ENCODE results near the gene CCN5.
"Not testable (repeated sequence)": the region's sequence is repeated elsewhere in the genome, so short reads cannot be mapped to it uniquely, and the experiment has no call there.

Gene CCN5

GRCh38 chr20:44758247-44759101 lies 43.3 kb downstream of the CCN5 start:
- Histone ChIP-seq H3K4me1 (ENCODE audit: control insufficient read depth, insufficient read depth, low read length) (no peaks in the 10 kb centered on the region), H3K9ac (ENCODE audit: low read depth, low read length) (no peak overlapping the region), H3K4me3 (ENCODE audit: low read depth, low read length) (no peak overlapping the region), H3K9me3 (ENCODE audit: control insufficient read depth, insufficient read depth, low read length) (no peaks in the 10 kb centered on the region), H3K36me3 (ENCODE audit: control insufficient read depth, insufficient read depth, low read length) (no peaks in the 10 kb centered on the region), H3K27me3 (ENCODE audit: control insufficient read depth, insufficient read depth, low read length) (no peaks in the 10 kb centered on the region)

GRCh38 chr20:44759595-44759994 lies 44.4 kb downstream of the CCN5 start:
- Histone ChIP-seq H3K9ac (ENCODE audit: low read depth, low read length) (no peak overlapping the region), H3K4me3 (ENCODE audit: low read depth, low read length) (no peak overlapping the region), H3K4me1 (ENCODE audit: control insufficient read depth, insufficient read depth, low read length) (no peaks in the 10 kb centered on the region), H3K36me3 (ENCODE audit: control insufficient read depth, insufficient read depth, low read length) (no peaks in the 10 kb centered on the region), H3K27me3 (ENCODE audit: control insufficient read depth, insufficient read depth, low read length) (no peaks in the 10 kb centered on the region), H3K9me3 (ENCODE audit: control insufficient read depth, insufficient read depth, low read length) (no peaks in the 10 kb centered on the region)

- no peaks in the 10 kb centered on the region for H3K36me3 ChIP-seq (ENCODE audit: control insufficient read depth, insufficient read depth, low read length)
- H3K27me3 ChIP-seq (ENCODE audit: control insufficient read depth, insufficient read depth, low read length): no peaks in the 10 kb centered on the region
- H3K9ac ChIP-seq (ENCODE audit: low read depth, low read length): no peak overlapping the region
- H3K4me3 ChIP-seq (ENCODE audit: low read depth, low read length): no peak overlapping the region
- no peaks in the 10 kb centered on the region for H3K4me1 ChIP-seq (ENCODE audit: control insufficient read depth, insufficient read depth, low read length)
- no peaks in the 10 kb centered on the region for H3K9me3 ChIP-seq (ENCODE audit: control insufficient read depth, insufficient read depth, low read length)
These were observed 46.3 kb downstream of the CCN5 start for GRCh38 chr20:44761423-44761822.

- Histone ChIP-seq H3K36me3 (ENCODE audit: control insufficient read depth, insufficient read depth, low read length) (no peaks in the 10 kb centered on the region), H3K27me3 (ENCODE audit: control insufficient read depth, insufficient read depth, low read length) (no peaks in the 10 kb centered on the region), H3K9ac (ENCODE audit: low read depth, low read length) (no peak overlapping the region), H3K9me3 (ENCODE audit: control insufficient read depth, insufficient read depth, low read length) (no peaks in the 10 kb centered on the region), H3K4me1 (ENCODE audit: control insufficient read depth, insufficient read depth, low read length) (no peaks in the 10 kb centered on the region), H3K4me3 (ENCODE audit: low read depth, low read length) (no peak overlapping the region)
These were observed 47.4 kb downstream of the CCN5 start for GRCh38 chr20:44762466-44763140.

- H3K4me1 ChIP-seq (ENCODE audit: control insufficient read depth, insufficient read depth, low read length); H3K27me3 ChIP-seq (ENCODE audit: control insufficient read depth, insufficient read depth, low read length); H3K9ac ChIP-seq (ENCODE audit: low read depth, low read length); H3K4me3 ChIP-seq (ENCODE audit: low read depth, low read length); H3K9me3 ChIP-seq (ENCODE audit: control insufficient read depth, insufficient read depth, low read length); H3K36me3 ChIP-seq (ENCODE audit: control insufficient read depth, insufficient read depth, low read length): not testable (repeated sequence)
These were observed 48.6 kb downstream of the CCN5 start for GRCh38 chr20:44763798-44764197.

GRCh38 chr20:44765091-44765490 lies 49.9 kb downstream of the CCN5 start:
- Histone ChIP-seq H3K4me3 (ENCODE audit: low read depth, low read length) (no peak overlapping the region), H3K9me3 (ENCODE audit: control insufficient read depth, insufficient read depth, low read length) (no peaks in the 10 kb centered on the region), H3K9ac (ENCODE audit: low read depth, low read length) (no peak overlapping the region), H3K36me3 (ENCODE audit: control insufficient read depth, insufficient read depth, low read length) (no peaks in the 10 kb centered on the region), H3K4me1 (ENCODE audit: control insufficient read depth, insufficient read depth, low read length) (no peaks in the 10 kb centered on the region), H3K27me3 (ENCODE audit: control insufficient read depth, insufficient read depth, low read length) (no peaks in the 10 kb centered on the region)

GRCh38 chr20:44765701-44766347 lies 50.7 kb downstream of the CCN5 start:
- Histone ChIP-seq H3K9me3 (ENCODE audit: control insufficient read depth, insufficient read depth, low read length) (no peaks in the 10 kb centered on the region), H3K4me3 (ENCODE audit: low read depth, low read length) (no peak overlapping the region), H3K36me3 (ENCODE audit: control insufficient read depth, insufficient read depth, low read length) (no peaks in the 10 kb centered on the region), H3K4me1 (ENCODE audit: control insufficient read depth, insufficient read depth, low read length) (no peaks in the 10 kb centered on the region), H3K9ac (ENCODE audit: low read depth, low read length) (no peak overlapping the region), H3K27me3 (ENCODE audit: control insufficient read depth, insufficient read depth, low read length) (no peaks in the 10 kb centered on the region)

GRCh38 chr20:44768256-44768655 lies 53.1 kb downstream of the CCN5 start:
- Histone ChIP-seq H3K27me3 (ENCODE audit: control insufficient read depth, insufficient read depth, low read length) (no peaks in the 10 kb centered on the region), H3K4me1 (ENCODE audit: control insufficient read depth, insufficient read depth, low read length) (peaks cover 2% of the 10 kb centered on the region), H3K36me3 (ENCODE audit: control insufficient read depth, insufficient read depth, low read length) (no peaks in the 10 kb centered on the region), H3K4me3 (ENCODE audit: low read depth, low read length) (no peak overlapping the region), H3K9me3 (ENCODE audit: control insufficient read depth, insufficient read depth, low read length) (no peaks in the 10 kb centered on the region), H3K9ac (ENCODE audit: low read depth, low read length) (no peak overlapping the region)

- no peaks in the 10 kb centered on the region for H3K36me3 ChIP-seq (ENCODE audit: control insufficient read depth, insufficient read depth, low read length)
- no peaks in the 10 kb centered on the region for H3K27me3 ChIP-seq (ENCODE audit: control insufficient read depth, insufficient read depth, low read length)
- no peaks in the 10 kb centered on the region for H3K9me3 ChIP-seq (ENCODE audit: control insufficient read depth, insufficient read depth, low read length)
- peaks cover 2% of the 10 kb centered on the region for H3K4me1 ChIP-seq (ENCODE audit: control insufficient read depth, insufficient read depth, low read length)
- no peak overlapping the region for H3K4me3 ChIP-seq (ENCODE audit: low read depth, low read length)
- H3K9ac ChIP-seq (ENCODE audit: low read depth, low read length): no peak overlapping the region
These were observed 53.8 kb downstream of the CCN5 start for GRCh38 chr20:44768854-44769480.

- peaks cover 2% of the 10 kb centered on the region for H3K4me1 ChIP-seq (ENCODE audit: control insufficient read depth, insufficient read depth, low read length)
- no peak overlapping the region for H3K9ac ChIP-seq (ENCODE audit: low read depth, low read length)
- H3K9me3 ChIP-seq (ENCODE audit: control insufficient read depth, insufficient read depth, low read length): no peaks in the 10 kb centered on the region
- no peaks in the 10 kb centered on the region for H3K27me3 ChIP-seq (ENCODE audit: control insufficient read depth, insufficient read depth, low read length)
- no peak overlapping the region for H3K4me3 ChIP-seq (ENCODE audit: low read depth, low read length)
- no peaks in the 10 kb centered on the region for H3K36me3 ChIP-seq (ENCODE audit: control insufficient read depth, insufficient read depth, low read length)
These were observed 54.3 kb downstream of the CCN5 start for GRCh38 chr20:44769481-44769863.

- Histone ChIP-seq H3K9me3 (ENCODE audit: control insufficient read depth, insufficient read depth, low read length) (no peaks in the 10 kb centered on the region), H3K27me3 (ENCODE audit: control insufficient read depth, insufficient read depth, low read length) (no peaks in the 10 kb centered on the region), H3K4me3 (ENCODE audit: low read depth, low read length) (no peak overlapping the region), H3K36me3 (ENCODE audit: control insufficient read depth, insufficient read depth, low read length) (no peaks in the 10 kb centered on the region), H3K9ac (ENCODE audit: low read depth, low read length) (no peak overlapping the region), H3K4me1 (ENCODE audit: control insufficient read depth, insufficient read depth, low read length) (peaks cover 2% of the 10 kb centered on the region)
These were observed 55.5 kb downstream of the CCN5 start for GRCh38 chr20:44770484-44771171.

Data from iPS-15b (cell line).